ENCODE data around the gene TARBP1.

- TF ChIP-seq POLR2A (IDR thresholded peaks at IDR 0.05; ENCODE audit: insufficient read depth in 1 of 2, low read depth in 2 of 2, low read length in 2 of 2) (no peak), SIN3A (IDR thresholded peaks at IDR 0.05; ENCODE audit: borderline replicate concordance, low read depth, low read length) (no peak), MYC (CRISPR knock-in tag; IDR thresholded peaks at IDR 0.05; ENCODE audit: borderline replicate concordance) (no peak), FOXA3 (CRISPR knock-in tag; IDR thresholded peaks at IDR 0.05) (no peak), ZBTB20 (CRISPR knock-in tag; IDR thresholded peaks at IDR 0.05; ENCODE audit: borderline replicate concordance, low read depth) (no peak), SRF (IDR thresholded peaks at IDR 0.05; ENCODE audit: low read depth, low read length) (no peak), ARNT (IDR thresholded peaks at IDR 0.05) (no peak), CTCF (CRISPR knock-in tag; IDR thresholded peaks at IDR 0.05) (no peak), SOX13 (IDR thresholded peaks at IDR 0.05) (no peak), SOX13 (CRISPR knock-in tag; conservative IDR thresholded peaks at IDR 0.05 in 1 of 2, IDR thresholded peaks at IDR 0.05 in 1 of 2) (no peak), ZNF329 (CRISPR knock-in tag; IDR thresholded peaks at IDR 0.05; ENCODE audit: low read depth) (no peak)
- TF ChIP-seq, protein P1, sequence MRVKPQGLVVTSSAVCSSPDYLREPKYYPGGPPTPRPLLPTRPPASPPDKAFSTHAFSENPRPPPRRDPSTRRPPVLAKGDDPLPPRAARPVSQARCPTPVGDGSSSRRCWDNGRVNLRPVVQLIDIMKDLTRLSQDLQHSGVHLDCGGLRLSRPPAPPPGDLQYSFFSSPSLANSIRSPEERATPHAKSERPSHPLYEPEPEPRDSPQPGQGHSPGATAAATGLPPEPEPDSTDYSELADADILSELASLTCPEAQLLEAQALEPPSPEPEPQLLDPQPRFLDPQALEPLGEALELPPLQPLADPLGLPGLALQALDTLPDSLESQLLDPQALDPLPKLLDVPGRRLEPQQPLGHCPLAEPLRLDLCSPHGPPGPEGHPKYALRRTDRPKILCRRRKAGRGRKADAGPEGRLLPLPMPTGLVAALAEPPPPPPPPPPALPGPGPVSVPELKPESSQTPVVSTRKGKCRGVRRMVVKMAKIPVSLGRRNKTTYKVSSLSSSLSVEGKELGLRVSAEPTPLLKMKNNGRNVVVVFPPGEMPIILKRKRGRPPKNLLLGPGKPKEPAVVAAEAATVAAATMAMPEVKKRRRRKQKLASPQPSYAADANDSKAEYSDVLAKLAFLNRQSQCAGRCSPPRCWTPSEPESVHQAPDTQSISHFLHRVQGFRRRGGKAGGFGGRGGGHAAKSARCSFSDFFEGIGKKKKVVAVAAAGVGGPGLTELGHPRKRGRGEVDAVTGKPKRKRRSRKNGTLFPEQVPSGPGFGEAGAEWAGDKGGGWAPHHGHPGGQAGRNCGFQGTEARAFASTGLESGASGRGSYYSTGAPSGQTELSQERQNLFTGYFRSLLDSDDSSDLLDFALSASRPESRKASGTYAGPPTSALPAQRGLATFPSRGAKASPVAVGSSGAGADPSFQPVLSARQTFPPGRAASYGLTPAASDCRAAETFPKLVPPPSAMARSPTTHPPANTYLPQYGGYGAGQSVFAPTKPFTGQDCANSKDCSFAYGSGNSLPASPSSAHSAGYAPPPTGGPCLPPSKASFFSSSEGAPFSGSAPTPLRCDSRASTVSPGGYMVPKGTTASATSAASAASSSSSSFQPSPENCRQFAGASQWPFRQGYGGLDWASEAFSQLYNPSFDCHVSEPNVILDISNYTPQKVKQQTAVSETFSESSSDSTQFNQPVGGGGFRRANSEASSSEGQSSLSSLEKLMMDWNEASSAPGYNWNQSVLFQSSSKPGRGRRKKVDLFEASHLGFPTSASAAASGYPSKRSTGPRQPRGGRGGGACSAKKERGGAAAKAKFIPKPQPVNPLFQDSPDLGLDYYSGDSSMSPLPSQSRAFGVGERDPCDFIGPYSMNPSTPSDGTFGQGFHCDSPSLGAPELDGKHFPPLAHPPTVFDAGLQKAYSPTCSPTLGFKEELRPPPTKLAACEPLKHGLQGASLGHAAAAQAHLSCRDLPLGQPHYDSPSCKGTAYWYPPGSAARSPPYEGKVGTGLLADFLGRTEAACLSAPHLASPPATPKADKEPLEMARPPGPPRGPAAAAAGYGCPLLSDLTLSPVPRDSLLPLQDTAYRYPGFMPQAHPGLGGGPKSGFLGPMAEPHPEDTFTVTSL (CRISPR knock-in tag; IDR thresholded peaks at IDR 0.05; ENCODE audit: borderline replicate concordance) = no peak
Measured at GRCh38 chr1:234393190-234393589, 85.8 kb downstream of the TARBP1 start.
